Measurements from ENCODE around the gene USP6. TPM values are rescaled to one million over a fixed set of nuclear protein-coding genes. Genes with fewer than 3 reads are reported as not detected.

USP6 gene
- total RNA-seq, 1 experiment from 2014 or later, result not detected

- no peak for TF ChIP-seq CTCF (IDR thresholded peaks at IDR 0.05; ENCODE audit: unreplicated experiment)
- no TSS peak for BruUV-seq (replicated peaks)
- ChIA-PET CTCF (interaction anchor here (0.6 kb wide), 1 partner anchor 116 kb away, joined by 3 read pairs; no protein-coding TSS in a partner anchor), POLR2A (interaction anchor here (1.2 kb wide), 1 partner anchor 15 kb away, joined by 3 read pairs; no protein-coding TSS in a partner anchor)
- Mint-ChIP-seq H3K9me3 (ENCODE audit: unreplicated experiment) (peaks cover 37% of the 10 kb centered on the region), H3K36me3 (ENCODE audit: insufficient read depth, unreplicated experiment) (no peaks in the 10 kb centered on the region), H3K4me3 (ENCODE audit: unreplicated experiment) (no peak overlapping the region), H3K27me3 (ENCODE audit: insufficient read depth, unreplicated experiment) (no peaks in the 10 kb centered on the region), H3K4me1 (ENCODE audit: insufficient read depth, unreplicated experiment) (no peaks in the 10 kb centered on the region), H3K27ac (ENCODE audit: low read depth, unreplicated experiment) (no peak overlapping the region)
- intact Hi-C loops (cut with micrococcal nuclease), result no loop called here
- DNase-seq (ENCODE audit: unreplicated experiment), result no peak
These were observed 19.1 kb upstream of the USP6 start for GRCh38 chr17:5096731-5097100.

- H3K4me1 Mint-ChIP-seq (ENCODE audit: insufficient read depth, unreplicated experiment), result no peaks in the 10 kb centered on the region
- TF ChIP-seq CTCF (IDR thresholded peaks at IDR 0.05; ENCODE audit: unreplicated experiment), result no peak
- peaks cover 35% of the 10 kb centered on the region for H3K9me3 Mint-ChIP-seq (ENCODE audit: unreplicated experiment)
- intact Hi-C loops (cut with micrococcal nuclease), result no loop called here
- H3K4me3 Mint-ChIP-seq (ENCODE audit: unreplicated experiment), result no peak overlapping the region
- CTCF ChIA-PET, result interaction anchor here (0.6 kb wide), 1 partner anchor 116 kb away, joined by 3 read pairs; no protein-coding TSS in a partner anchor
- POLR2A ChIA-PET, result interaction anchor here (1.2 kb wide), 1 partner anchor 14 kb away, joined by 3 read pairs; no protein-coding TSS in a partner anchor
- H3K27me3 Mint-ChIP-seq (ENCODE audit: insufficient read depth, unreplicated experiment), result no peaks in the 10 kb centered on the region
- H3K36me3 Mint-ChIP-seq (ENCODE audit: insufficient read depth, unreplicated experiment), result no peaks in the 10 kb centered on the region
- BruUV-seq (replicated peaks), result no TSS peak
- H3K27ac Mint-ChIP-seq (ENCODE audit: low read depth, unreplicated experiment), result no peak overlapping the region
- no peak for DNase-seq (ENCODE audit: unreplicated experiment)
These were observed 18.6 kb upstream of the USP6 start for GRCh38 chr17:5097101-5097834.

GRCh38 chr17:5099271-5099670, 16.6 kb upstream of the USP6 start:
- H3K27ac Mint-ChIP-seq (ENCODE audit: low read depth, unreplicated experiment), result no peak overlapping the region
- no peaks in the 10 kb centered on the region for H3K27me3 Mint-ChIP-seq (ENCODE audit: insufficient read depth, unreplicated experiment)
- no peak for TF ChIP-seq CTCF (IDR thresholded peaks at IDR 0.05; ENCODE audit: unreplicated experiment)
- DNase-seq (ENCODE audit: unreplicated experiment), result no peak
- BruUV-seq (replicated peaks), result no TSS peak
- intact Hi-C loops (cut with micrococcal nuclease), result no loop called here
- POLR2A ChIA-PET, result no interaction called here
- H3K4me3 Mint-ChIP-seq (ENCODE audit: unreplicated experiment), result no peak overlapping the region
- peaks cover 30% of the 10 kb centered on the region for H3K9me3 Mint-ChIP-seq (ENCODE audit: unreplicated experiment)
- H3K4me1 Mint-ChIP-seq (ENCODE audit: insufficient read depth, unreplicated experiment), result no peaks in the 10 kb centered on the region
- CTCF ChIA-PET, result no interaction called here
- H3K36me3 Mint-ChIP-seq (ENCODE audit: insufficient read depth, unreplicated experiment), result no peaks in the 10 kb centered on the region

GRCh38 chr17:5100832-5101231, 15.0 kb upstream of the USP6 start:
- peaks cover 3% of the 10 kb centered on the region for H3K36me3 Mint-ChIP-seq (ENCODE audit: insufficient read depth, unreplicated experiment)
- no peak overlapping the region for H3K27ac Mint-ChIP-seq (ENCODE audit: low read depth, unreplicated experiment)
- no peaks in the 10 kb centered on the region for H3K27me3 Mint-ChIP-seq (ENCODE audit: insufficient read depth, unreplicated experiment)
- TF ChIP-seq CTCF (IDR thresholded peaks at IDR 0.05; ENCODE audit: unreplicated experiment), result no peak
- H3K9me3 Mint-ChIP-seq (ENCODE audit: unreplicated experiment), result peaks cover 25% of the 10 kb centered on the region
- intact Hi-C loops (cut with micrococcal nuclease), result no loop called here
- CTCF ChIA-PET, result no interaction called here
- POLR2A ChIA-PET, result no interaction called here
- H3K4me1 Mint-ChIP-seq (ENCODE audit: insufficient read depth, unreplicated experiment), result no peaks in the 10 kb centered on the region
- no peak overlapping the region for H3K4me3 Mint-ChIP-seq (ENCODE audit: unreplicated experiment)
- no peak for DNase-seq (ENCODE audit: unreplicated experiment)
- no TSS peak for BruUV-seq (replicated peaks)

Data from MCF 10A (cell line).